Stimulated activated CD4-positive, alpha-beta T cell treated with anti-CD3 and anti-CD28 coated beads, Interleukin-2, amount 100 ng/mL, for 48 hours (primary cell): Measurements from ENCODE around the gene CCSER2.

Experiments used
- DNase-seq, 2 donors: peaks; one replicate each; pipeline ENCODE4 v3.0.0-alpha.2; 2020

The CCSER2 gene

GRCh38 chr10:84551437-84552120, 223.2 kb downstream of the CCSER2 start:
- no peak for DNase-seq

GRCh38 chr10:84552478-84552877, 224.1 kb downstream of the CCSER2 start:
- DNase-seq: no peak

GRCh38 chr10:84562592-84562991, 234.2 kb downstream of the CCSER2 start:
- DNase-seq: no peak

- DNase-seq: no peak
Measured at GRCh38 chr10:84563355-84563754, 235.0 kb downstream of the CCSER2 start.

GRCh38 chr10:84563868-84564267, 235.5 kb downstream of the CCSER2 start:
- DNase-seq: no peak

GRCh38 chr10:84565881-84566582, 237.6 kb downstream of the CCSER2 start:
- no peak for DNase-seq

- no peak for DNase-seq
Measured at GRCh38 chr10:84567133-84567532, 238.7 kb downstream of the CCSER2 start.
